Activated CD4-positive, alpha-beta T cell treated with anti-CD3 and anti-CD28 coated beads, Interleukin-10, Interleukin-2, amounts not matched to agents 100 ng/mL and 50 ng/mL, durations not matched to agents 16 hours and 8 hours (primary cell): ENCODE data around the gene SIRT2.
"Not testable (repeated sequence)": the region's sequence is repeated elsewhere in the genome, so short reads cannot be mapped to it uniquely, and the experiment has no call there.

Source experiments
- DNase-seq: peaks from one replicate; pipeline ENCODE4 v3.0.0-alpha.2; 2020

Gene SIRT2

DNA sequence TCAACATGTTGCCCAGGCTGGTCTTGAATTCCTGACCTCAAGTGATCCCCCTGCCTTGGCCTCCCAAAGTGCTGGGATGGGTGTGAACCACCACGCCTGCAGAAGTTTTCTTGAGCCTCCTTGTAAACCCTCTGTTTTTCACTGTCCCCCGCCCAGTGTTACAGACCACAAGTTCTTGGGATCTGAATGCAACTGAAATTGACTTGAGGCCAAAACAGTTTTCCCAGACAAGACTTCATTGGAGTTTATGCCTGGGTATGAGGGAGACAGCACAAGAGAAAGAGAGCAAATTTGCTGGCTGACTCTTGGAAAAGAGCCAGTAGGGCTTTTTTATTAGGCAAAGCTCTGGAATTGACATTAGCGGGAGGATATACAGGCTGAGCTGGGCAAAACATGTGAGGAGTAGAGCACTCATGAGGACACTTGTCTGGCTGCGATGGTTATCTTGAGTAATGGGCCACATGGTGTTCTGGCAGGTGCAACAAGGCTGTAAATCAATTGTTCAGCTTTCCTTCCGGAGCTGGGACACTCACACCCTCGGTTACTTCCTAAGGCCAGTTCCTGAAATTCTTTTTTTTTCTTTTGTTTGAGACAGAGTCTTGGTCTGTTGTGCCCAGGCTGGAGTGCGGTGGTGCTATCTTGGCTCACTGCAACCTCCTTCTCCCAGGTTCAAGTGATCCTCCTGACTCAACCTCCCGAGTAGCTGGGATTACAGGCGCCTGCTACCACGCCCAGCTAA, 36.9 kb downstream of the SIRT2 start:
- no peak for DNase-seq

- no peak for DNase-seq
Observed at GRCh38 chr19:38861368-38861767, 38.0 kb downstream of the SIRT2 start.

- not testable (repeated sequence) for DNase-seq
Observed at GRCh38 chr19:38859631-38860204, 39.7 kb downstream of the SIRT2 start.

DNA sequence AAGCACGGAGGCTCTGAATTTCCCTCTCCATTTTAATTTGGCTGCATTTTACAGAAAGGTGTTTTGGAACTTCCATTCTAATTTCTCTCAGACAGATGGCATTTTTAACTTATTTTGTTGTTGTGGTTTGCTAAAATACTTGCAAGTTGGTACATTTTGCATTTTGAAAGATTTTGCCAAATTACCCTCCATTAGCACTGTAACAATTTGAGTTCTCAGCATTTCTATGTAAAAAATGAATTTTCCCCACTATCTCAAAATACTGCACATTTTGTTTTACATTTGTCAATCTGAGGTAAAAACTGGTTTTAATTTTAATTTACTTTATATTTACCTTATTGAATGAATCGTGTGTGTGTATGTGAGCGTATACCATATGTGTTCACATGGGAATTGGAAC, 42.6 kb downstream of the SIRT2 start:
- no peak for DNase-seq

- DNase-seq: not testable (repeated sequence)
Observed at GRCh38 chr19:38855751-38856150, 43.7 kb downstream of the SIRT2 start.

- DNase-seq: not testable (repeated sequence)
Observed at GRCh38 chr19:38854961-38855360, 44.5 kb downstream of the SIRT2 start.

GRCh38 chr19:38853214-38853613, 46.2 kb downstream of the SIRT2 start:
- DNase-seq: no peak

GRCh38 chr19:38852231-38853044, 47.0 kb downstream of the SIRT2 start:
- DNase-seq: peak; percentile 77

DNA sequence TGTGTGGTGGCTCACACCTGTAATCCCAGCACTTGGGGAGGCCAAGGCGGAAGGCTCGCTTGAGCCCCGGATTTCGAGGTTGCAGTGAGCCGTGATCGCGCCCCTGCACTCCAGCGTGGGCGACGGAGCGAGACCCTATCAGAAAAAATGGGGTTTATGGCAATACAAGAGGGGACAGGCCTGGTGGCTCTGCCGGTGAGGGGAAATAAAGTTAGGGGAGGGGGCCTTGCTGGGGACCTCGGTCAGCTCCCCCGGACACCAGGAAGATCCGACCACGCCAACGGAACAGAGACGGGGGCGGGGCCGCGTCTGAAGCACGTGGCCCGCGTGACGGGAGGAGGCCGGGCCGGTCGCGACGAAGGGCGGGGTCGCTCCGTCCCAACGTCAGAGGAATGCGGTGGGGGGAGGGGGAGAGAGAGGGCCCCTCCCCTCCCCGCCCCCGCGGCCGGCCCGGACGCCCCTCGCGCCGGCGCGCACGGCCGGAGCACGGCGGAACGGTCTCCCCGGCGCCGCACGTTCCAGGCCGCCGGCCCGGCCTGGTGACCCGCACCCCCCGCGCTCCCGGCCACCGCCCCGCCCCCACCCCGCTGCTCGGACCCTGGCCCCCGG, 47.7 kb downstream of the SIRT2 start:
- peak; percentile 96 for DNase-seq

DNA sequence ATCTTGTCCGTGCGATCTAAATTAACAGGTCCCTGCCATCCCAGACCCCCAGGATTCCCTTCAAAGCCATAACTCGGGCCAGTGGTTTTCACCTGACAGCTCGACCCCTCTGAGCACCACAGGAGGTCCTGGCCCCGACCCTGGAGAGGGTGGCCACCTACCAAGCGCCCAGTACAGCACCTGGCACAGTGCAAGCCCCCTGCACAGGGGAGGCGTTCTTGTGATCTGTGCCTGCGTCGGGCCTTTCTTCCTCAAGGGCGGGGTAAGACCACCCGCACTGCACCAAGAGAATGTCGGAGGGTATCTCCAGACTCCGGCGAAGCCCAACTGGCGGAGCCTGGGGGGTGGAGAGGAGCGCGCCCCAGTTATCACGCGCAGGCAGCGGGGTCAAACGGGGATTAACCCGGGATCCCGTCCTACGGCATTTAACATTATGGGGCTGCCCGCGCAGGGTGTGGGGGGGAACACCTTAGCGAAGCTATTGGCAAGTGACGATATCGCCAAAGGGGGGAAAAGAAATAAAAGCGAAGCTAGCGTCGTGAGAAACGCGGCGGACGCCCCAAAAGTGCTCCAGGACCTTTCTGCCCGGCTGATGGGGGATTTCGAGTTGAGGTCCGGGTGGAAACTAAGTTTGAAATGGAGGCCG, 48.3 kb downstream of the SIRT2 start:
- no peak for DNase-seq

- no peak for DNase-seq
Observed at GRCh38 chr19:38850436-38850975, 48.9 kb downstream of the SIRT2 start.

GRCh38 chr19:38849860-38850435, 49.5 kb downstream of the SIRT2 start, which contains the start of gene HNRNPL:
TSS of gene HNRNPL (minus strand) at chr19:38849986. CDS start at chr19:38849966, 20 bp downstream.
- peak; percentile 100 for DNase-seq

DNA sequence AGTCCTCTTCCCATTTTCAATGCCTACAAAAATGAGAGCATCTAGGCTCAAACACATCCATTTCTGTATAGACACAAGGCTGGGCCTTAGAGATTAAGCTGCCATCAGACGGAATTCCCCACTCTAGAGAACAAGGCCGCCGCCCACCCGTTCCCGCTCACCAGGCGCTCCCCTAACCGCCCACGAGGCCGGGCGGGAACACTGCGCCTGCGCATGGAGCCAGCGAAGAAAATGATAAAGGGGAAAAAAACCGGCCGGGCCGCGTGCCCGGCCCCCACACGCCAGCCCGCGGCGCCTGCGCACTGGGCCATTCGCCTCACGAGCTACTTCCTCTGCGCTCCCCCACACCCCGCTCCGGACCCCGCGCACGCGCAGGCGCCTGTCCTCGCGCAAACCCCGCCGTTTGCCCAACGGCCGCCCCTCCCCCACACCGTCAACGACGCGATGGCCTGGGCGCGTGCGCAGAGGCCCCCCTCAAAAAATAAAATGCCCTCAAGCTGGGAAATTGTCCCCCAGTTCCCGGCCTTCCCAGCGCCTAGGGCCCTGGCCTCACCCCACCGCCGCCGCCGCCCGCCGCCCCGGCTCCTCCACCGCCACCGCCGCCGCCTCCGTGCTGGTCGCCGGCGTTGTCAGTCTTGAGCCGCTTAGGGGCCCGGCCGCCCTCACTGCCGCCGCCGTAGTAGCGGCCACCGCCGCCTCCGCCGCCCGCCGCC, 50.1 kb downstream of the SIRT2 start:
- peak; percentile 99 for DNase-seq

GRCh38 chr19:38848299-38849146, 50.9 kb downstream of the SIRT2 start:
- no peak for DNase-seq

GRCh38 chr19:38846097-38846496, 53.3 kb downstream of the SIRT2 start:
- no peak for DNase-seq

DNA sequence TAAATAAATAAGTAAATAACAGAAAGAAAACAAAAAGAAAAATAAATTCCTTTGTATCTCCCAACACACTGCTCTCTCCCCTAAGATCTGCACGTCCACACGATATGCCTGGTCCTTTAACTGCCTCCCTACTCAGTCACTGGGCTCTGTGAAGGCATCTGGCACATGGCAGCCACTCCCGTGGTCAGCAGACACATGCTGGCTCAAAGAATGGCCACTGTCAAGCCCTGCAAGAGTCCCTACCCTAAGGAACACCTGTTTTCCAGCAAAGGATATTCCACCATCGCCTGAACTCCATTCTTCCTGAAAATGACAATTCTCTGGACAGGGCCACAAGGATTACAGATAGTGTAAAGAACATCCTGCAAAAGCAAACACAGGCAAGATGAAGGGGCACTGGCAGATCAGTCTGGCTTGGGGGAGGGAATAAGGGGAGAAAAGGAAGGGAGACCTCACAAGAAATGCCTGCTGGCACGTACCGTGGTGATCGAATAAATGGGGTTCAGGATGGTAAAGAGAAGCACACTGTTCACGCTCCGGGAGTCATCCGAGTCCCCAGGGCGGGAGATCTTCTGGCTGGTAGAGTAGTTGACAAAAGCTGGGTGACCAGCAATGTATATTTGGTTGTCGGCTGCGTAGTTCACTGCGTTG, 53.9 kb downstream of the SIRT2 start:
- DNase-seq: no peak

DNA sequence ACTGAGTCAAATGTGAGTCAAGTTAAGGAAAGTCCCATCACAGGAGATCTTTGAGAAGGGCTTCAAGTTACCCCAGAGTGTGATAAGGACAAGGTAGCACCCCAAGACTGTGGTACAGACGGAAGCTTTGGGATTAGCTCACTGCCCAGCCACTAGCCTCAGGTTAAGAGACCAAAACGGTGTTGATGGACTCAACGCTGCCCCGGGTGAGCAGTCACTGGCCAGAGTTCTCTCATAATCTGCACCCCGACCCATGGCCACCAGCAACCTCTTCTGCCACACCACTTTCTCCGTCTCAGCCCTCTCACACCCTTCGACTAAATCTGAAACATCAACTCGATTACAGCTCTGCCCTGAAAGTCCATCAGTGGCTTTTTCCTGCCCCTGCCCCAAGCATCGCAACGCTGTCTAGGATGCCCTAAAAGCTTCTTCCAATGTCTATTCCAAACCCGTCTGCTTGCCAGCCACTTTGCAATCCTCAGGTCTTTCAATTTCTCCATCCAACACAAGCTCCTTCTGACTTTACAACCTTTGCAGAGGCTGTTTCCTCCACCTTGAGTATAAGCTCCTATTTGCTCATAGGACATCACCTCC, 55.2 kb downstream of the SIRT2 start:
- no peak for DNase-seq

GRCh38 chr19:38843175-38843758, 56.2 kb downstream of the SIRT2 start:
- DNase-seq: no peak
